ENCODE measurements around the gene MAGEF1. TPM values are rescaled to one million over a fixed set of nuclear protein-coding genes. Genes with fewer than 3 reads are reported as not detected.

MAGEF1 gene
- total RNA-seq, 1 donor = 5.0 TPM

- no peak overlapping the region for H3K4me3 ChIP-seq (ENCODE audit: low read length)
- no peaks in the 10 kb centered on the region for H3K27me3 ChIP-seq (ENCODE audit: insufficient read depth, low read length)
- peaks cover 8% of the 10 kb centered on the region for H3K4me1 ChIP-seq (ENCODE audit: insufficient read depth, low read length)
- no peaks in the 10 kb centered on the region for H3K9me3 ChIP-seq (ENCODE audit: low read depth, low read length)
Measured at GRCh38 chr3:184748219-184749135, 36.6 kb upstream of the MAGEF1 start.

GRCh38 chr3:184746131-184747120, 34.6 kb upstream of the MAGEF1 start:
- no peaks in the 10 kb centered on the region for H3K27me3 ChIP-seq (ENCODE audit: insufficient read depth, low read length)
- peaks cover 8% of the 10 kb centered on the region for H3K4me1 ChIP-seq (ENCODE audit: insufficient read depth, low read length)
- no peaks in the 10 kb centered on the region for H3K9me3 ChIP-seq (ENCODE audit: low read depth, low read length)
- no peak overlapping the region for H3K4me3 ChIP-seq (ENCODE audit: low read length)

- Histone ChIP-seq H3K9me3 (ENCODE audit: low read depth, low read length) (no peaks in the 10 kb centered on the region), H3K4me3 (ENCODE audit: low read length) (no peak overlapping the region), H3K4me1 (ENCODE audit: insufficient read depth, low read length) (peaks cover 8% of the 10 kb centered on the region), H3K27me3 (ENCODE audit: insufficient read depth, low read length) (no peaks in the 10 kb centered on the region)
Measured at GRCh38 chr3:184745526-184745925, 33.7 kb upstream of the MAGEF1 start.

- peaks cover under 1% of the 10 kb centered on the region for H3K4me1 ChIP-seq (ENCODE audit: insufficient read depth, low read length)
- no peak overlapping the region for H3K4me3 ChIP-seq (ENCODE audit: low read length)
- H3K9me3 ChIP-seq (ENCODE audit: low read depth, low read length) = no peaks in the 10 kb centered on the region
- no peaks in the 10 kb centered on the region for H3K27me3 ChIP-seq (ENCODE audit: insufficient read depth, low read length)
Measured at GRCh38 chr3:184743248-184743647, 31.4 kb upstream of the MAGEF1 start.

GRCh38 chr3:184742676-184743135, 30.8 kb upstream of the MAGEF1 start:
- Histone ChIP-seq H3K4me3 (ENCODE audit: low read length) (no peak overlapping the region), H3K9me3 (ENCODE audit: low read depth, low read length) (no peaks in the 10 kb centered on the region), H3K4me1 (ENCODE audit: insufficient read depth, low read length) (no peaks in the 10 kb centered on the region), H3K27me3 (ENCODE audit: insufficient read depth, low read length) (no peaks in the 10 kb centered on the region)

GRCh38 chr3:184741798-184742675, 30.2 kb upstream of the MAGEF1 start:
- Histone ChIP-seq H3K9me3 (ENCODE audit: low read depth, low read length) (no peaks in the 10 kb centered on the region), H3K4me1 (ENCODE audit: insufficient read depth, low read length) (no peaks in the 10 kb centered on the region), H3K27me3 (ENCODE audit: insufficient read depth, low read length) (no peaks in the 10 kb centered on the region), H3K4me3 (ENCODE audit: low read length) (no peak overlapping the region)

- H3K9me3 ChIP-seq (ENCODE audit: low read depth, low read length) = no peaks in the 10 kb centered on the region
- no peaks in the 10 kb centered on the region for H3K4me1 ChIP-seq (ENCODE audit: insufficient read depth, low read length)
- H3K4me3 ChIP-seq (ENCODE audit: low read length) = no peak overlapping the region
- no peaks in the 10 kb centered on the region for H3K27me3 ChIP-seq (ENCODE audit: insufficient read depth, low read length)
Measured at GRCh38 chr3:184741259-184741556, 29.3 kb upstream of the MAGEF1 start.

- no peak overlapping the region for H3K4me3 ChIP-seq (ENCODE audit: low read length)
- no peaks in the 10 kb centered on the region for H3K9me3 ChIP-seq (ENCODE audit: low read depth, low read length)
- H3K27me3 ChIP-seq (ENCODE audit: insufficient read depth, low read length) = no peaks in the 10 kb centered on the region
- H3K4me1 ChIP-seq (ENCODE audit: insufficient read depth, low read length) = no peaks in the 10 kb centered on the region
Measured at GRCh38 chr3:184740509-184741258, 28.8 kb upstream of the MAGEF1 start.

GRCh38 chr3:184739594-184740505, 28.0 kb upstream of the MAGEF1 start:
- Histone ChIP-seq H3K27me3 (ENCODE audit: insufficient read depth, low read length) (no peaks in the 10 kb centered on the region), H3K9me3 (ENCODE audit: low read depth, low read length) (no peaks in the 10 kb centered on the region), H3K4me3 (ENCODE audit: low read length) (no peak overlapping the region), H3K4me1 (ENCODE audit: insufficient read depth, low read length) (no peaks in the 10 kb centered on the region)

GRCh38 chr3:184738982-184739381, 27.1 kb upstream of the MAGEF1 start:
- no peaks in the 10 kb centered on the region for H3K9me3 ChIP-seq (ENCODE audit: low read depth, low read length)
- no peak overlapping the region for H3K4me3 ChIP-seq (ENCODE audit: low read length)
- no peaks in the 10 kb centered on the region for H3K4me1 ChIP-seq (ENCODE audit: insufficient read depth, low read length)
- no peaks in the 10 kb centered on the region for H3K27me3 ChIP-seq (ENCODE audit: insufficient read depth, low read length)

- H3K27me3 ChIP-seq (ENCODE audit: insufficient read depth, low read length) = no peaks in the 10 kb centered on the region
- no peak overlapping the region for H3K4me3 ChIP-seq (ENCODE audit: low read length)
- no peaks in the 10 kb centered on the region for H3K9me3 ChIP-seq (ENCODE audit: low read depth, low read length)
- H3K4me1 ChIP-seq (ENCODE audit: insufficient read depth, low read length) = no peaks in the 10 kb centered on the region
Measured at GRCh38 chr3:184738506-184738890, 26.6 kb upstream of the MAGEF1 start.

GRCh38 chr3:184737641-184738505, 26.0 kb upstream of the MAGEF1 start:
- H3K9me3 ChIP-seq (ENCODE audit: low read depth, low read length) = no peaks in the 10 kb centered on the region
- no peaks in the 10 kb centered on the region for H3K4me1 ChIP-seq (ENCODE audit: insufficient read depth, low read length)
- H3K4me3 ChIP-seq (ENCODE audit: low read length) = no peak overlapping the region
- no peaks in the 10 kb centered on the region for H3K27me3 ChIP-seq (ENCODE audit: insufficient read depth, low read length)
